Erythroblast (primary cell): ENCODE measurements around the gene GPR39.

Experiments
- GATA1 ChIP-seq: IDR thresholded peaks from 2 replicates; pipeline ENCODE4 v1.6.1; 2011; ENCODE audit warnings: low read depth, mild to moderate bottlenecking, control low read depth, low read length, moderate library complexity
- POLR2A ChIP-seq: IDR thresholded peaks from 2 replicates; pipeline ENCODE4 v1.6.1; 2011; ENCODE audit warnings: mild to moderate bottlenecking, low read length

- TF ChIP-seq POLR2A: no peak
- TF ChIP-seq GATA1: no peak
Measured at GRCh38 chr2:132547090-132547687, 130.6 kb downstream of the GPR39 start.
